ENCODE data around the gene DIO1. TPM values are rescaled to one million over a fixed set of nuclear protein-coding genes. Genes with fewer than 3 reads are reported as not detected.

The DIO1 gene
- total RNA-seq, 2 donors from 2014 or later = 0.23 TPM; not detected in 1

- Histone ChIP-seq H3K9me3 (no peaks in the 10 kb centered on the region), H3K4me1 (replicated peaks) (no peaks in the 10 kb centered on the region), H3K36me3 (no peaks in the 10 kb centered on the region), H3K4me3 (no peak overlapping the region), H3K27me3 (replicated peaks; ENCODE audit: insufficient read depth) (no peaks in the 10 kb centered on the region), H3K27ac (no peak overlapping the region)
- no peak for DNase-seq (ENCODE audit: low spot score)
- WGBS = 83% methylated on average over 2 of the region's 2 CpGs
- TF ChIP-seq, protein P1, sequence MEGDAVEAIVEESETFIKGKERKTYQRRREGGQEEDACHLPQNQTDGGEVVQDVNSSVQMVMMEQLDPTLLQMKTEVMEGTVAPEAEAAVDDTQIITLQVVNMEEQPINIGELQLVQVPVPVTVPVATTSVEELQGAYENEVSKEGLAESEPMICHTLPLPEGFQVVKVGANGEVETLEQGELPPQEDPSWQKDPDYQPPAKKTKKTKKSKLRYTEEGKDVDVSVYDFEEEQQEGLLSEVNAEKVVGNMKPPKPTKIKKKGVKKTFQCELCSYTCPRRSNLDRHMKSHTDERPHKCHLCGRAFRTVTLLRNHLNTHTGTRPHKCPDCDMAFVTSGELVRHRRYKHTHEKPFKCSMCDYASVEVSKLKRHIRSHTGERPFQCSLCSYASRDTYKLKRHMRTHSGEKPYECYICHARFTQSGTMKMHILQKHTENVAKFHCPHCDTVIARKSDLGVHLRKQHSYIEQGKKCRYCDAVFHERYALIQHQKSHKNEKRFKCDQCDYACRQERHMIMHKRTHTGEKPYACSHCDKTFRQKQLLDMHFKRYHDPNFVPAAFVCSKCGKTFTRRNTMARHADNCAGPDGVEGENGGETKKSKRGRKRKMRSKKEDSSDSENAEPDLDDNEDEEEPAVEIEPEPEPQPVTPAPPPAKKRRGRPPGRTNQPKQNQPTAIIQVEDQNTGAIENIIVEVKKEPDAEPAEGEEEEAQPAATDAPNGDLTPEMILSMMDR (IDR thresholded peaks at IDR 0.05) = no peak
- TF ChIP-seq POLR2AphosphoS5 (IDR thresholded peaks at IDR 0.05) (no peak), POLR2A (IDR thresholded peaks at IDR 0.05) (no peak)
- intact Hi-C loops (cut with DNase I) = no loop called here
Measured at GRCh38 chr1:53929246-53929960, 35.4 kb downstream of the DIO1 start.

GRCh38 chr1:53930932-53931331, 36.9 kb downstream of the DIO1 start:
- Histone ChIP-seq H3K4me3 (no peak overlapping the region), H3K4me1 (replicated peaks) (no peaks in the 10 kb centered on the region), H3K27me3 (replicated peaks; ENCODE audit: insufficient read depth) (no peaks in the 10 kb centered on the region), H3K9me3 (no peaks in the 10 kb centered on the region), H3K36me3 (no peaks in the 10 kb centered on the region), H3K27ac (no peak overlapping the region)
- TF ChIP-seq POLR2A (IDR thresholded peaks at IDR 0.05) (no peak), POLR2AphosphoS5 (IDR thresholded peaks at IDR 0.05) (no peak)
- TF ChIP-seq, protein P1 (IDR thresholded peaks at IDR 0.05) = no peak
- 84% methylated on average over 3 of the region's 3 CpGs for WGBS
- DNase-seq (ENCODE audit: low spot score) = no peak
- intact Hi-C loops (cut with DNase I) = no loop called here

DNA sequence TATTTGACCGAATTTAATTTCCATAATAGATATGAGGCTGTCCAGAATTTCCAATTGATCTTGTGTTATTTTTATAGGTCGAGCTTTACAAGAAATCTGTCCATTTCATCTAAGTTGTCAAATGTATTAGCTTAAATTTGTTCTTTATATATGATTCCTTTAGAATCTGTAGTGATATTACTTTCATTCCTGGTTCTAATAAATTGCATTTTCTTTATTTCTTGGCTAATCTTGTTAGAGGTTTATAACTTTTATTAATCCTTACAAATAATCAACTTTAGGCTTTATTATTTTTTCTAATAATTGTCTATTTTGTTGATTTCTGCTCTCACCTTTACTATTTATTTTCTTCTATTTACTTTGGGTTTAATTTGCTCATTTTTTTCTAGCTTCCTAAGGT, 37.5 kb downstream of the DIO1 start:
- no peak overlapping the region for H3K4me3 ChIP-seq
- TF ChIP-seq, protein P1 (IDR thresholded peaks at IDR 0.05) = no peak
- TF ChIP-seq POLR2AphosphoS5 (IDR thresholded peaks at IDR 0.05) (no peak), POLR2A (IDR thresholded peaks at IDR 0.05) (no peak)
- no peak for DNase-seq (ENCODE audit: low spot score)

GRCh38 chr1:53934170-53934765, 40.3 kb downstream of the DIO1 start:
- no peak overlapping the region for H3K27ac ChIP-seq
- intact Hi-C loops (cut with DNase I) = no loop called here
- no peaks in the 10 kb centered on the region for H3K9me3 ChIP-seq
- H3K27me3 ChIP-seq (replicated peaks; ENCODE audit: insufficient read depth) = no peaks in the 10 kb centered on the region
- no peaks in the 10 kb centered on the region for H3K36me3 ChIP-seq
- no peak for DNase-seq (ENCODE audit: low spot score)
- TF ChIP-seq POLR2AphosphoS5 (IDR thresholded peaks at IDR 0.05) (no peak), POLR2A (IDR thresholded peaks at IDR 0.05) (no peak)
- TF ChIP-seq, protein P1 (IDR thresholded peaks at IDR 0.05) = no peak
- no peak overlapping the region for H3K4me3 ChIP-seq
- H3K4me1 ChIP-seq (replicated peaks) = no peaks in the 10 kb centered on the region
- 96% methylated on average over 1 of the region's 1 CpG for WGBS

More for the DNA sequence above, 37.5 kb downstream of the DIO1 start:
- Histone ChIP-seq H3K27ac (no peak overlapping the region), H3K36me3 (no peaks in the 10 kb centered on the region), H3K9me3 (no peaks in the 10 kb centered on the region), H3K27me3 (replicated peaks; ENCODE audit: insufficient read depth) (no peaks in the 10 kb centered on the region), H3K4me1 (replicated peaks) (no peaks in the 10 kb centered on the region)
- 97% methylated on average over 2 of the region's 2 CpGs for WGBS
- intact Hi-C loops (cut with DNase I) = no loop called here

GRCh38 chr1:53936430-53936829, 42.4 kb downstream of the DIO1 start:
- TF ChIP-seq, protein P1 (IDR thresholded peaks at IDR 0.05) = no peak
- TF ChIP-seq POLR2AphosphoS5 (IDR thresholded peaks at IDR 0.05) (no peak), POLR2A (IDR thresholded peaks at IDR 0.05) (no peak)
- H3K36me3 ChIP-seq = no peaks in the 10 kb centered on the region
- H3K27ac ChIP-seq = no peak overlapping the region
- H3K9me3 ChIP-seq = no peaks in the 10 kb centered on the region
- WGBS = 97% methylated on average over 1 of the region's 1 CpG
- no peak for DNase-seq (ENCODE audit: low spot score)
- intact Hi-C loops (cut with DNase I) = no loop called here
- H3K4me1 ChIP-seq (replicated peaks) = no peaks in the 10 kb centered on the region
- H3K27me3 ChIP-seq (replicated peaks; ENCODE audit: insufficient read depth) = no peaks in the 10 kb centered on the region
- no peak overlapping the region for H3K4me3 ChIP-seq
